Endometrial microvascular endothelial cells (primary cell): Measurements from ENCODE around the gene FANCD2OS. TPM values are rescaled to one million over a fixed set of nuclear protein-coding genes. Genes with fewer than 3 reads are reported as not detected.
"Not testable (repeated sequence)": the region's sequence is repeated elsewhere in the genome, so short reads cannot be mapped to it uniquely, and the experiment has no call there.

Experiments
- in situ Hi-C: cut with HindIII; loops from 2 replicates; pipeline ENCODE4 v1.10.0; 2017; ENCODE audit warnings: low sequenced_read_pairs, low pct_unique_long_range_greater_than_20kb; ENCODE audit errors: inconsistent ontology term
- total RNA-seq: library from RNA; depleted of rRNA; stranded (reverse); fragments of >200 nt; gene quantifications from one replicate; pipeline ENCODE4 v1.2.3, GENCODE V29; 2015; ENCODE audit errors: inconsistent ontology term

The FANCD2OS gene
- total RNA-seq, 1 donor from 2014 or later: not detected

GRCh38 chr3:10106919-10107318 is 1.1 kb downstream of the FANCD2OS start:
- in situ Hi-C loops: no loop called here

- in situ Hi-C loops: no loop called here
These were observed 9.0 kb downstream of the FANCD2OS start for GRCh38 chr3:10099041-10099440.

- in situ Hi-C loops: no loop called here
These were observed 14.4 kb downstream of the FANCD2OS start for GRCh38 chr3:10093678-10094077.

- in situ Hi-C loops: not testable (repeated sequence)
These were observed 16.7 kb downstream of the FANCD2OS start for GRCh38 chr3:10091387-10091786.

GRCh38 chr3:10090774-10091173 is 17.3 kb downstream of the FANCD2OS start:
- in situ Hi-C loops: not testable (repeated sequence)

- in situ Hi-C loops: no loop called here
These were observed 17.9 kb downstream of the FANCD2OS start for GRCh38 chr3:10090179-10090578.

- in situ Hi-C loops: no loop called here
These were observed 19.8 kb downstream of the FANCD2OS start for GRCh38 chr3:10088256-10088655.

- in situ Hi-C loops: no loop called here
These were observed 22.3 kb downstream of the FANCD2OS start for GRCh38 chr3:10085738-10086137.

GRCh38 chr3:10081871-10082270 is 26.2 kb downstream of the FANCD2OS start:
- in situ Hi-C loops: no loop called here

- in situ Hi-C loops: no loop called here
These were observed 33.4 kb downstream of the FANCD2OS start for GRCh38 chr3:10074666-10075065.

GRCh38 chr3:10070077-10070476 is 38.0 kb downstream of the FANCD2OS start:
- in situ Hi-C loops: not testable (repeated sequence)

GRCh38 chr3:10055097-10055496 is 53.0 kb downstream of the FANCD2OS start:
- in situ Hi-C loops: no loop called here

Other genes with a start within 250 kb of the FANCD2OS start
- not detected for gene CIDEC, start 228.0 kb downstream of the FANCD2OS start, total RNA-seq
- 51.5 TPM for gene JAGN1, start 217.6 kb downstream of the FANCD2OS start, total RNA-seq
- gene IL17RE, start 205.4 kb downstream of the FANCD2OS start, total RNA-seq: 0.28 TPM
- gene IL17RC, start 191.2 kb downstream of the FANCD2OS start, total RNA-seq: 20.3 TPM
- gene CRELD1, start 174.4 kb downstream of the FANCD2OS start, total RNA-seq: 28.0 TPM
- gene PRRT3, start 155.8 kb downstream of the FANCD2OS start, total RNA-seq: 0.93 TPM
- gene EMC3, start 121.4 kb downstream of the FANCD2OS start, total RNA-seq: 78.1 TPM
- 71.3 TPM for gene FANCD2, start 81.8 kb downstream of the FANCD2OS start, total RNA-seq
- 140 TPM for gene BRK1, start 7.4 kb upstream of the FANCD2OS start, total RNA-seq
- gene VHL, start 33.5 kb upstream of the FANCD2OS start, total RNA-seq: 34.2 TPM
- gene IRAK2, start 56.7 kb upstream of the FANCD2OS start, total RNA-seq: 25.6 TPM
- gene TATDN2, start 140.2 kb upstream of the FANCD2OS start, total RNA-seq: 20.3 TPM
- gene GHRL, start 184.7 kb upstream of the FANCD2OS start, total RNA-seq: not detected
- 224 TPM for gene SEC13, start 212.9 kb upstream of the FANCD2OS start, total RNA-seq